GM19023 (cell line): ENCODE results near the gene CD300C.
"Not testable (repeated sequence)": the region's sequence is repeated elsewhere in the genome, so short reads cannot be mapped to it uniquely, and the experiment has no call there.

ENCODE experiments used
- ATAC-seq: cut with Tn5 transposase; IDR thresholded peaks from one replicate; pipeline ENCODE4 v1.9.1; 2021; ENCODE audit warnings: mild to moderate bottlenecking, moderate library complexity; ENCODE audit not compliant: unreplicated experiment

The CD300C gene

GRCh38 chr17:74545843-74546230 is at the start of gene CD300C:
TSS of gene CD300C (minus strand) at chr17:74546115. CDS start at chr17:74545782, 333 bp downstream.
- ATAC-seq = no peak

- ATAC-seq = no peak
Measured at GRCh38 chr17:74595037-74595750, 49.3 kb upstream of the CD300C start.

GRCh38 chr17:74592087-74592990 is 46.4 kb upstream of the CD300C start, which contains the start of gene CD300LD:
TSS of gene CD300LD (minus strand) at chr17:74592283. CDS start at chr17:74592202, 81 bp downstream.
- no peak for ATAC-seq

GRCh38 chr17:74591503-74591902 is 45.6 kb upstream of the CD300C start:
- no peak for ATAC-seq

GRCh38 chr17:74585711-74586110 is 39.8 kb upstream of the CD300C start:
- ATAC-seq = no peak

GRCh38 chr17:74584292-74585060 is 38.6 kb upstream of the CD300C start:
- ATAC-seq = no peak

GRCh38 chr17:74582633-74583032 is 36.7 kb upstream of the CD300C start:
- ATAC-seq = no peak

GRCh38 chr17:74579900-74580299 is 34.0 kb upstream of the CD300C start:
- ATAC-seq = no peak

GRCh38 chr17:74578979-74579378 is 33.1 kb upstream of the CD300C start:
- no peak for ATAC-seq

GRCh38 chr17:74574489-74575142 is 28.7 kb upstream of the CD300C start:
- no peak for ATAC-seq

- not testable (repeated sequence) for ATAC-seq
Measured at GRCh38 chr17:74573635-74574034, 27.7 kb upstream of the CD300C start.

- ATAC-seq = no peak
Measured at GRCh38 chr17:74573169-74573568, 27.3 kb upstream of the CD300C start.

- no peak for ATAC-seq
Measured at GRCh38 chr17:74571621-74572270, 25.8 kb upstream of the CD300C start.

GRCh38 chr17:74569020-74570003 is 23.4 kb upstream of the CD300C start:
- ATAC-seq = no peak

- ATAC-seq = no peak
Measured at GRCh38 chr17:74568106-74568873, 22.4 kb upstream of the CD300C start.

GRCh38 chr17:74567397-74567796 is 21.5 kb upstream of the CD300C start, which contains the start of gene CD300H:
TSS of gene CD300H (minus strand) at chr17:74567509.
- no peak for ATAC-seq

GRCh38 chr17:74566132-74566753 is 20.3 kb upstream of the CD300C start:
- ATAC-seq = no peak

GRCh38 chr17:74565126-74565525 is 19.2 kb upstream of the CD300C start:
- ATAC-seq = no peak
